CD4-positive, alpha-beta T cell (primary cell): ENCODE measurements around the gene TMEM272. TPM values are rescaled to one million over a fixed set of nuclear protein-coding genes. Genes with fewer than 3 reads are reported as not detected.
A peak's percentile ranks its signal among the peaks of the same experiment; 100 is the strongest.

ENCODE experiments used
- ATAC-seq: fragments of 200-7000 bp; cut with Tn5 transposase; one replicate; pipeline ENCODE4 v1.10.0; 2022; ENCODE audit warnings: mild to moderate bottlenecking; ENCODE audit not compliant: poor library complexity
- CTCF ChIA-PET: fragments of 350-600 bp; sonication (Branson Sonifier 250); formaldehyde crosslinking; loops from one replicate; lab custom pipeline; 2021; ENCODE audit warnings: antibody characterized with exemption, inconsistent platforms; lab: Charles Lee
- POLR2A ChIA-PET: fragments of 350-600 bp; sonication (Branson Sonifier 250); formaldehyde crosslinking; loops from one replicate; lab custom pipeline; 2021; ENCODE audit warnings: antibody characterized with exemption, inconsistent platforms; lab: Charles Lee
- DNase-seq, 14 experiments: peaks; one replicate each; pipeline ENCODE4 v3.0.0-alpha.2; 2013 to 2020; ENCODE audit warnings: mixed read lengths in 2 of 14
- H3K27ac ChIP-seq, 2 donors: one replicate each; pipeline versions ENCODE4 v1.5.1 to v1.7.0; 2013; ENCODE audit warnings: low read length in 2 of 2, low read depth in 1 of 2, mild to moderate bottlenecking in 1 of 2
- H3K27me3 ChIP-seq, 2 experiments: 1 replicate in 1 of 2; 2 replicates in 1 of 2; pipeline versions ENCODE4 v1.6.1 to v1.7.0; 2013; ENCODE audit warnings: low read length in 2 of 2, control low read depth in 1 of 2, mild to moderate bottlenecking in 1 of 2, moderate library complexity in 1 of 2; ENCODE audit not compliant: insufficient read depth in 2 of 2, control insufficient read depth in 1 of 2
- H3K36me3 ChIP-seq: one replicate; pipeline ENCODE4 v1.6.1; 2013; ENCODE audit warnings: low read length, control low read depth; ENCODE audit not compliant: insufficient read depth
- H3K4me1 ChIP-seq: one replicate; pipeline ENCODE4 v1.6.1; 2013; ENCODE audit warnings: low read length, control low read depth; ENCODE audit not compliant: insufficient read depth
- H3K4me3 ChIP-seq: one replicate; pipeline ENCODE4 v1.5.1; 2013; ENCODE audit warnings: mild to moderate bottlenecking, low read length, moderate library complexity
- H3K9me3 ChIP-seq, 2 experiments: 1 replicate in 1 of 2; 2 replicates in 1 of 2; pipeline versions ENCODE4 v1.6.1 to v1.7.0; 2013; ENCODE audit warnings: low read length in 2 of 2, mild to moderate bottlenecking in 2 of 2, control low read depth in 1 of 2, moderate library complexity in 1 of 2; ENCODE audit not compliant: control insufficient read depth in 1 of 2, insufficient read depth in 1 of 2
- H3K27ac Mint-ChIP-seq: one replicate; pipeline ENCODE4 v1.8.0; 2020; ENCODE audit warnings: mixed read lengths
- H3K27me3 Mint-ChIP-seq: one replicate; pipeline ENCODE4 v1.8.0; 2021; ENCODE audit warnings: mixed read lengths
- H3K36me3 Mint-ChIP-seq: one replicate; pipeline ENCODE4 v1.8.0; 2021; ENCODE audit warnings: low read depth, mixed read lengths
- H3K4me1 Mint-ChIP-seq: one replicate; pipeline ENCODE4 v1.8.0; 2021; ENCODE audit warnings: low read depth, mixed read lengths
- H3K4me3 Mint-ChIP-seq: one replicate; pipeline ENCODE4 v1.8.0; 2020; ENCODE audit warnings: mild to moderate bottlenecking, mixed read lengths
- H3K9me3 Mint-ChIP-seq: one replicate; pipeline ENCODE4 v1.8.0; 2020; ENCODE audit warnings: mixed read lengths
- intact Hi-C, 2 experiments: fragments of 100-400 bp; cut with DNase I in 1 of 2; cut with micrococcal nuclease in 1 of 2; formaldehyde crosslinking; loops; one replicate each; pipeline versions ENCODE4 v1.15.1 to v1.9.0; 2023 to 2025; cut with DNase I, micrococcal nuclease
- total RNA-seq, 174 experiments: library from RNA in 2 of 174; stranded (reverse) in 2 of 174; gene quantifications; one replicate each; pipeline ENCODE4 v1.2.3 and lab custom pipeline; 2021 to 2026
- TF ChIP-seq, protein P1 (sequence below): fragments of 200-600 bp; IDR thresholded peaks from one replicate; pipeline ENCODE4 v1.8.0; 2022; ENCODE audit warnings: antibody characterized with exemption, mild to moderate bottlenecking

The TMEM272 gene
- total RNA-seq, 2 experiments from 2014 or later, result 2.7 to 2.8 TPM

- Mint-ChIP-seq H3K4me3 (peak within 1 kb of the TSS; percentile 97), H3K27me3 (no peaks in the 10 kb centered on the region), H3K36me3 (peaks cover 25% of the 10 kb centered on the region), H3K9me3 (no peaks in the 10 kb centered on the region), H3K4me1 (peaks cover 61% of the 10 kb centered on the region), H3K27ac (peak within 1 kb of the TSS; percentile 99)
- H3K27ac ChIP-seq, result peak within 1 kb of the TSS; percentile 99
- ATAC-seq (peak; percentile 73), DNase-seq (peak; percentile 75 to 97 (median 82))
- POLR2A ChIA-PET, result interaction anchor here (0.7 to 7.4 kb wide), 18 partner anchors 9 to 436 kb away, joined by 3 to 135 read pairs (median 4); partner anchors contain the start of genes INTS6 and NEK3
- H3K9me3 ChIP-seq, result no peaks in the 10 kb centered on the region
- H3K4me1 ChIP-seq, result peaks cover 58% of the 10 kb centered on the region
- H3K4me3 ChIP-seq, result peak within 1 kb of the TSS; percentile 81
- CTCF ChIA-PET, result interaction anchor here (0.9 kb wide), 1 partner anchor 12 kb away, joined by 3 read pairs; no protein-coding TSS in a partner anchor
- TF ChIP-seq, protein P1, sequence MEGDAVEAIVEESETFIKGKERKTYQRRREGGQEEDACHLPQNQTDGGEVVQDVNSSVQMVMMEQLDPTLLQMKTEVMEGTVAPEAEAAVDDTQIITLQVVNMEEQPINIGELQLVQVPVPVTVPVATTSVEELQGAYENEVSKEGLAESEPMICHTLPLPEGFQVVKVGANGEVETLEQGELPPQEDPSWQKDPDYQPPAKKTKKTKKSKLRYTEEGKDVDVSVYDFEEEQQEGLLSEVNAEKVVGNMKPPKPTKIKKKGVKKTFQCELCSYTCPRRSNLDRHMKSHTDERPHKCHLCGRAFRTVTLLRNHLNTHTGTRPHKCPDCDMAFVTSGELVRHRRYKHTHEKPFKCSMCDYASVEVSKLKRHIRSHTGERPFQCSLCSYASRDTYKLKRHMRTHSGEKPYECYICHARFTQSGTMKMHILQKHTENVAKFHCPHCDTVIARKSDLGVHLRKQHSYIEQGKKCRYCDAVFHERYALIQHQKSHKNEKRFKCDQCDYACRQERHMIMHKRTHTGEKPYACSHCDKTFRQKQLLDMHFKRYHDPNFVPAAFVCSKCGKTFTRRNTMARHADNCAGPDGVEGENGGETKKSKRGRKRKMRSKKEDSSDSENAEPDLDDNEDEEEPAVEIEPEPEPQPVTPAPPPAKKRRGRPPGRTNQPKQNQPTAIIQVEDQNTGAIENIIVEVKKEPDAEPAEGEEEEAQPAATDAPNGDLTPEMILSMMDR, result no peak
- intact Hi-C loops, result loop anchor here (1.0 to 5.0 kb wide), 11 partner anchors 17 to 652 kb away; partner anchors contain the start of genes ALG11 (in 2 of the 2), WDFY2 (in 2 of the 2), ATP7B (in 1 of the 2) and CKAP2 (in 1 of the 2)
- peaks cover 1% of the 10 kb centered on the region for H3K36me3 ChIP-seq
- no peaks in the 10 kb centered on the region for H3K27me3 ChIP-seq
These were observed 41.3 kb downstream of the TMEM272 start, which contains the start of gene DHRS12 for GRCh38 chr13:51803422-51804294. TSS of gene DHRS12 (minus strand) at chr13:51804163. CDS start at chr13:51799659, 4,504 bp downstream.

DNA sequence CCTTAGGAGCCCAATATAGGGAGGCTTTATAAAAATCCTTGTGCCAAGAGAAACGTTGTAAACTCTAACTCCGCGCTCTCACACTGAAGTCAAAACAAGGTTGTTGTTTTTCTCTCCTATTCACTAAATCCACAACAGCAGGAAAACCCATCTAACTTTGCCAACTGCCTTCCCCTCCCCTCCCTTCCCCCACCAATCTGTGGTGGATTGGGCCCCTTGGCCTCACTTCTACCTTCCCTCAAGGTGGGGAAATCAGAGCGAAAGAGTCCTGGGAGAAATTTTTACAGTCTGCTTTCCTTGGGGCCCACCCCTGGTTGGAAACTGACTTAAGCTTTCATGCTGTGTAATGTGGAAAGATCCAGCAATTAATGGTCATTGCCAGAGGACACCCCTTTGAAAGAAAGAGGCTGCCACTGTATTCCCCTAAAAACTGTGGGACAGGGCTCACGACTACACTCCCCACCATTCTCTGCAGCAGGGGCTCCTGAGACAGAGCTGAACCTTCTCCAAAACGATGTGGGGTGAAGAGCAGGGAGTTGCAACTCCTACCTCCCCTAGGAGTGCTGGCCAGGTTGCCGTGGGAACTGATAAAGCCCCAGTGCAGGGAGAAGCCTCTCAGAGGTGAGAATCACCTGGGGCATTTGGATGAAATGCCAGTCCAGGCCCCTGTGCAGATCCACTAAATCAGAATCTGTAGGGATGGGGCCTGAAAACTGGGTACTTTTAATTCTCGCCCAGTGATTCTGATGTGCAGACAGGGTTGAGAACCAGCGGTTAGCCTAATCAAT, 42.2 kb downstream of the TMEM272 start:
- H3K27me3 Mint-ChIP-seq, result no peaks in the 10 kb centered on the region
- intact Hi-C loops, result loop anchor here (1.0 to 5.0 kb wide), 9 partner anchors 18 to 652 kb away; partner anchors contain the start of genes ALG11 (in 2 of the 2), ATP7B (in 1 of the 2), CKAP2 (in 1 of the 2) and INTS6 (in 1 of the 2)
- H3K36me3 Mint-ChIP-seq, result peaks cover 24% of the 10 kb centered on the region
- H3K9me3 ChIP-seq, result no peaks in the 10 kb centered on the region
- ATAC-seq (no peak), DNase-seq (peak in 3 of 14 experiments; percentile 26 to 45 (median 38))
- peaks cover 5% of the 10 kb centered on the region for H3K36me3 ChIP-seq
- ChIA-PET POLR2A (interaction anchor here (0.7 to 7.4 kb wide), 18 partner anchors 10 to 1152 kb away, joined by 3 to 135 read pairs (median 4); partner anchors contain the start of genes INTS6 and NEK3), CTCF (interaction anchor here (0.7 to 2.6 kb wide), 4 partner anchors 13 to 42 kb away, joined by 3 to 5 read pairs (median 4); no protein-coding TSS in a partner anchor)
- H3K27ac ChIP-seq, result peak overlapping the region; percentile 99
- peak overlapping the region; percentile 81 for H3K4me3 ChIP-seq
- H3K4me1 ChIP-seq, result peaks cover 58% of the 10 kb centered on the region
- no peaks in the 10 kb centered on the region for H3K9me3 Mint-ChIP-seq
- H3K4me3 Mint-ChIP-seq, result peak overlapping the region; percentile 97
- peaks cover 61% of the 10 kb centered on the region for H3K4me1 Mint-ChIP-seq
- H3K27ac Mint-ChIP-seq, result peak overlapping the region; percentile 99
- TF ChIP-seq, protein P1, result no peak
- no peaks in the 10 kb centered on the region for H3K27me3 ChIP-seq
